ENCODE measurements around the gene UBE2E3.

- no peak for TF ChIP-seq CTCF (IDR thresholded peaks at IDR 0.05)
- no peak for TF ChIP-seq POLR2A (IDR thresholded peaks at IDR 0.05)
Measured at GRCh38 chr2:180962727-180963314, 17.6 kb upstream of the UBE2E3 start.

Measured in lower leg skin (tissue), 3 donors.